Fibroblast of lung (primary cell): ENCODE results near the gene R3HCC1L. TPM values are rescaled to one million over a fixed set of nuclear protein-coding genes. Genes with fewer than 3 reads are reported as not detected.

Source experiments
- DNase-seq, 2 donors: peaks; one replicate each; pipeline versions ENCODE4 v3.0.0 to v3.0.0-alpha.2; 2010; ENCODE audit warnings: low read depth in 2 of 2
- H2AFZ ChIP-seq: 2 replicates; pipeline ENCODE4 v1.5.1; 2012; ENCODE audit warnings: low read length, control low read depth, inconsistent platforms
- H3K27ac ChIP-seq: 2 replicates; pipeline ENCODE4 v1.5.1; 2011; ENCODE audit warnings: low read length, control low read depth; ENCODE audit not compliant: insufficient read depth
- H3K27me3 ChIP-seq: 2 replicates; pipeline ENCODE4 v1.5.1; 2011; ENCODE audit warnings: mild to moderate bottlenecking, low read length; ENCODE audit not compliant: control insufficient read depth, insufficient read depth
- H3K36me3 ChIP-seq: 2 replicates; pipeline ENCODE4 v1.5.1; 2011; ENCODE audit warnings: low read length; ENCODE audit not compliant: control insufficient read depth, insufficient read depth
- H3K4me1 ChIP-seq: 2 replicates; pipeline ENCODE4 v1.5.1; 2011; ENCODE audit warnings: low read length; ENCODE audit not compliant: control insufficient read depth, insufficient read depth; ENCODE audit errors: extremely low read depth
- H3K4me2 ChIP-seq: 2 replicates; pipeline ENCODE4 v1.5.1; 2011; ENCODE audit warnings: low read length, control low read depth; ENCODE audit not compliant: insufficient read depth; ENCODE audit errors: extremely low read depth
- H3K4me3 ChIP-seq, 4 experiments: fragments of 200-600 bp in 1 of 4; sonication (generic) in 1 of 4; replicated peaks in 1 of 4; 2 replicates each; pipeline ENCODE4 v1.5.1; 2011 to 2016; ENCODE audit warnings: low read length in 4 of 4, low read depth in 3 of 4, mild to moderate bottlenecking in 3 of 4, control low read depth in 2 of 4, inconsistent platforms in 1 of 4, mixed read lengths in 1 of 4; ENCODE audit not compliant: insufficient read depth in 1 of 4; ENCODE audit errors: control extremely low read depth in 1 of 4
- H3K79me2 ChIP-seq: 2 replicates; pipeline ENCODE4 v1.5.1; 2012; ENCODE audit warnings: mild to moderate bottlenecking, low read length, inconsistent platforms; ENCODE audit not compliant: control insufficient read depth, insufficient read depth
- H3K9ac ChIP-seq: 2 replicates; pipeline ENCODE4 v1.5.1; 2011; ENCODE audit warnings: mild to moderate bottlenecking, low read length, control low read depth; ENCODE audit not compliant: insufficient read depth
- H3K9me3 ChIP-seq: 2 replicates; pipeline ENCODE4 v1.5.1; 2012; ENCODE audit warnings: low read depth, low read length; ENCODE audit not compliant: control insufficient read depth, insufficient read depth
- H4K20me1 ChIP-seq: 2 replicates; pipeline ENCODE4 v1.5.1; 2011; ENCODE audit warnings: low read length; ENCODE audit not compliant: control insufficient read depth, insufficient read depth; ENCODE audit errors: extremely low read depth
- EZH2 ChIP-seq: IDR thresholded peaks from 2 replicates; pipeline ENCODE4 v1.5.1; 2012; ENCODE audit warnings: low read length, control low read depth, mild to moderate bottlenecking; ENCODE audit errors: missing control alignments
- polyA plus RNA-seq, 2 donors: library from polyadenylated mRNA; depleted of rRNA in 1 of 2; stranded (reverse) in 1 of 2; unstranded in 1 of 2; fragments of >200 nt; gene quantifications; 2 replicates each; pipeline ENCODE4 v1.2.1, GENCODE V29; 2011 to 2012; ENCODE audit warnings: missing spikeins in 1 of 2
- total RNA-seq: library from RNA; depleted of rRNA; stranded (reverse); fragments of >200 nt; gene quantifications from 2 replicates; pipeline ENCODE4 v1.2.1, GENCODE V29; 2014
- TF ChIP-seq, protein P1 (sequence below), 2 donors: IDR thresholded peaks in 1 of 2; conservative IDR thresholded peaks in 1 of 2; 1 replicate in 1 of 2; 2 replicates in 1 of 2; pipeline ENCODE4 v1.5.1; 2011 to 2012; ENCODE audit warnings: low read length in 2 of 2, control low read depth in 1 of 2, inconsistent platforms in 1 of 2, low read depth in 1 of 2, mild to moderate bottlenecking in 1 of 2

R3HCC1L gene
- total and polyA plus RNA-seq, 2 donors (not counting 1 experiment from before 2014, with no cell fraction given) = 11.1 to 19.5 TPM

DNA sequence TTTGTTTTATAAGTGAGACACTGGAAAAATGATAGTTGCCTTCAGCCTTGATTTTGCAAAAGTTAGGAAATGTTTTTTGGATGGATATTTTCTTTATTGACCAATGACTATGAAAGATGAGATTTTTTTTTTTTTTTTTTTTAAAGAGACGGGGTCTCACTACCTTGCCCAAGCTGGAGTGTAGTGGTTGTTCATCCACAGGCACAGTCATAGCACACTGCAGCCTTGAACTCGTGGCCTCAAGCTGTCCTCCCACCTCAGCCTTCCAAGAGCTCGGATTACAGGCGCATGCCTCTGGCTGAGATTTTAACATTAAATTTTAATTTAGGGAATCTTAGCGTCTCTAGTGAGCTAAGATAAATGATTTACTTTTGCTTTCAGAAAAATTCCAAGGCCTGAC, 67.3 kb downstream of the R3HCC1L start:
- TF ChIP-seq EZH2 = no peak
- TF ChIP-seq, protein P1, sequence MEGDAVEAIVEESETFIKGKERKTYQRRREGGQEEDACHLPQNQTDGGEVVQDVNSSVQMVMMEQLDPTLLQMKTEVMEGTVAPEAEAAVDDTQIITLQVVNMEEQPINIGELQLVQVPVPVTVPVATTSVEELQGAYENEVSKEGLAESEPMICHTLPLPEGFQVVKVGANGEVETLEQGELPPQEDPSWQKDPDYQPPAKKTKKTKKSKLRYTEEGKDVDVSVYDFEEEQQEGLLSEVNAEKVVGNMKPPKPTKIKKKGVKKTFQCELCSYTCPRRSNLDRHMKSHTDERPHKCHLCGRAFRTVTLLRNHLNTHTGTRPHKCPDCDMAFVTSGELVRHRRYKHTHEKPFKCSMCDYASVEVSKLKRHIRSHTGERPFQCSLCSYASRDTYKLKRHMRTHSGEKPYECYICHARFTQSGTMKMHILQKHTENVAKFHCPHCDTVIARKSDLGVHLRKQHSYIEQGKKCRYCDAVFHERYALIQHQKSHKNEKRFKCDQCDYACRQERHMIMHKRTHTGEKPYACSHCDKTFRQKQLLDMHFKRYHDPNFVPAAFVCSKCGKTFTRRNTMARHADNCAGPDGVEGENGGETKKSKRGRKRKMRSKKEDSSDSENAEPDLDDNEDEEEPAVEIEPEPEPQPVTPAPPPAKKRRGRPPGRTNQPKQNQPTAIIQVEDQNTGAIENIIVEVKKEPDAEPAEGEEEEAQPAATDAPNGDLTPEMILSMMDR (conservative IDR thresholded peaks at IDR 0.05 in 1 of 2, IDR thresholded peaks at IDR 0.05 in 1 of 2; ENCODE audit: low read depth in 1 of 2, low read length in 2 of 2) = no peak
- Histone ChIP-seq H3K27ac (no peak overlapping the region), H3K4me2 (no peak overlapping the region), H3K9me3 (no peaks in the 10 kb centered on the region), H3K4me3 (no peak overlapping the region), H4K20me1 (no peaks in the 10 kb centered on the region), H3K4me1 (no peaks in the 10 kb centered on the region), H3K27me3 (no peaks in the 10 kb centered on the region), H3K79me2 (no peaks in the 10 kb centered on the region), H2AFZ (no peak overlapping the region), H3K9ac (no peak overlapping the region), H3K36me3 (no peaks in the 10 kb centered on the region)
- no peak for DNase-seq

DNA sequence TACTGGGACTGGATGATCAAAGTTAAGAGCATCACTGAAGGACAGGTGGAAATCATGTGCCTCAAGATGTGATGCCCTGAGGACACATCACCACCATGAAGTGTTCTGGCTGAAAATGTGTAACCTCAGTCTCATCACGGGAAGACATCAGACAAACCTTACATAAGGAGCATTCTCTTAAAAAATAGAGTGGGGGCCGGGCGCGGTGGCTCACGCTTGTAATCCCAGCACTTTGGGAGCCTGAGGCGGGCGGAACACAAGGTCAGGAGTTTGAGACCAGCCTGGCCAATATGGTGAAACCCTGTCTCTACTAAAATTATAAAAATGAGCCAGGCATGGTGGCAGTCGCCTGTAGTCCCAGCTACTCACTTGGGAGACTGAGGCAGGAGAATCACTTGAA, 67.9 kb downstream of the R3HCC1L start:
- Histone ChIP-seq H2AFZ (no peak overlapping the region), H3K79me2 (no peaks in the 10 kb centered on the region), H3K9me3 (no peaks in the 10 kb centered on the region), H3K9ac (no peak overlapping the region), H3K27me3 (no peaks in the 10 kb centered on the region), H3K36me3 (no peaks in the 10 kb centered on the region), H3K4me2 (no peak overlapping the region), H3K4me1 (no peaks in the 10 kb centered on the region), H3K27ac (no peak overlapping the region), H4K20me1 (no peaks in the 10 kb centered on the region), H3K4me3 (no peak overlapping the region)
- no peak for DNase-seq
- TF ChIP-seq EZH2 = no peak

DNA sequence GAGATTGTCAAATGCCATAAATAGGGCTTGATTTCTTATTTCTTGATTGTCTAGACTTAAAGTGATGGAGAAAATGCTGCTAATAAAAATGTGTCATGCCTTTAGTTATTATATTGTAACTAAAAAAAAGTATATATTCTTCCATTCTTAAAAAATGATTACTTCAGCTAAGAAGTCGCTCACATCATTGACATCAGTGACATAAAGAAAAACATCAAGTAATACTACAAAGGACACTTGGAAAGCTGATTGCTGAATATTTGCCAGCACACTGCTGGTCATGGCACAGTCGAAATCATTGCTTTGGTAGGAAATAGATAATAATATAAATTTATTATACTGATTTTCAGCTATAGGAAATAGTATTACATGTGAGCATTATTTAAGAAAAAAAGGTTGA, 70.9 kb downstream of the R3HCC1L start:
- no peaks in the 10 kb centered on the region for H3K79me2 ChIP-seq
- H3K4me3 ChIP-seq = no peak overlapping the region
- no peaks in the 10 kb centered on the region for H3K27me3 ChIP-seq
- DNase-seq = no peak
- H3K27ac ChIP-seq = no peak overlapping the region
- no peaks in the 10 kb centered on the region for H3K36me3 ChIP-seq
- no peak overlapping the region for H3K9ac ChIP-seq
- no peak overlapping the region for H2AFZ ChIP-seq
- no peaks in the 10 kb centered on the region for H3K9me3 ChIP-seq
- no peak overlapping the region for H3K4me2 ChIP-seq
- TF ChIP-seq EZH2 = no peak
- TF ChIP-seq, protein P1 (conservative IDR thresholded peaks at IDR 0.05 in 1 of 2, IDR thresholded peaks at IDR 0.05 in 1 of 2; ENCODE audit: low read depth in 1 of 2, low read length in 2 of 2) = no peak
- H4K20me1 ChIP-seq = no peaks in the 10 kb centered on the region
- no peaks in the 10 kb centered on the region for H3K4me1 ChIP-seq

- Histone ChIP-seq H3K27me3 (no peaks in the 10 kb centered on the region), H3K79me2 (no peaks in the 10 kb centered on the region), H4K20me1 (no peaks in the 10 kb centered on the region), H3K9ac (no peak overlapping the region), H3K4me2 (no peak overlapping the region), H3K4me3 (no peak overlapping the region), H2AFZ (no peak overlapping the region), H3K27ac (no peak overlapping the region), H3K36me3 (no peaks in the 10 kb centered on the region), H3K4me1 (no peaks in the 10 kb centered on the region), H3K9me3 (no peaks in the 10 kb centered on the region)
- DNase-seq = no peak
- TF ChIP-seq, protein P1 (conservative IDR thresholded peaks at IDR 0.05 in 1 of 2, IDR thresholded peaks at IDR 0.05 in 1 of 2; ENCODE audit: low read depth in 1 of 2, low read length in 2 of 2) = no peak
- TF ChIP-seq EZH2 = no peak
These were observed 74.5 kb downstream of the R3HCC1L start for GRCh38 chr10:98208925-98209324.
